ENCODE data around the gene ELL2. TPM values are rescaled to one million over a fixed set of nuclear protein-coding genes. Genes with fewer than 3 reads are reported as not detected.
A peak's percentile ranks its signal among the peaks of the same experiment; 100 is the strongest.

The ELL2 gene
- total RNA-seq, 1 experiment from 2014 or later = 27.5 TPM

GRCh38 chr5:95956021-95956899, 5.4 kb downstream of the ELL2 start:
- no peak overlapping the region for H3K4me2 ChIP-seq (ENCODE audit: insufficient read depth, insufficient read length, low read length)
- no peak overlapping the region for H3K23ac ChIP-seq (ENCODE audit: insufficient read length, low read depth, low read length)
- no peak overlapping the region for H3K4me3 Mint-ChIP-seq
- peaks cover 14% of the 10 kb centered on the region; the same call in 1 of the 2 replicates for H3K4me1 ChIP-seq (ENCODE audit: insufficient read depth, low read length)
- no peak overlapping the region for H3K56ac ChIP-seq (ENCODE audit: insufficient read length, low read depth, low read length)
- H3K18ac ChIP-seq (ENCODE audit: insufficient read length, low read depth, low read length) = no peak overlapping the region
- H2BK120ac ChIP-seq (ENCODE audit: low read depth, low read length, poor library complexity, severe bottlenecking) = no peak overlapping the region
- H2BK12ac ChIP-seq (ENCODE audit: insufficient read length, low read depth, low read length) = no peak overlapping the region
- H3K23me2 ChIP-seq (ENCODE audit: insufficient read length, low read depth, low read length, poor library complexity, severe bottlenecking) = peaks cover 10% of the 10 kb centered on the region
- H4K91ac ChIP-seq (ENCODE audit: insufficient read length, low read depth, low read length) = no peak overlapping the region
- H3K27me3 ChIP-seq (ENCODE audit: insufficient read depth, low read length) = peaks cover 5% of the 10 kb centered on the region
- no peaks in the 10 kb centered on the region for H3K9me3 ChIP-seq (ENCODE audit: control insufficient read depth, low read depth, low read length)
- peaks cover 42 to 44% of the 10 kb centered on the region in 2 experiments for H3K4me1 Mint-ChIP-seq
- H3K79me2 ChIP-seq (ENCODE audit: insufficient read depth, low read length) = no peaks in the 10 kb centered on the region; the same call in 1 of the 2 replicates
- no peak overlapping the region for H2BK5ac ChIP-seq (ENCODE audit: insufficient read length, low read length)
- no peak overlapping the region for H2AFZ ChIP-seq (ENCODE audit: low read length)
- H3K27ac ChIP-seq (ENCODE audit: insufficient read length, low read depth, low read length) = no peak overlapping the region
- H2BK20ac ChIP-seq (ENCODE audit: low read depth, low read length, poor library complexity, severe bottlenecking) = no peak overlapping the region
- peaks cover 17% of the 10 kb centered on the region for H3K27me3 Mint-ChIP-seq (ENCODE audit: low read depth)
- H2BK15ac ChIP-seq (ENCODE audit: low read depth, low read length) = no peak overlapping the region
- H2AK5ac ChIP-seq (ENCODE audit: insufficient read length, low read length) = no peak overlapping the region
- no peak overlapping the region for H3K4ac ChIP-seq (ENCODE audit: low read depth, low read length)
- no peak for DNase-seq
- TF ChIP-seq, protein P1, sequence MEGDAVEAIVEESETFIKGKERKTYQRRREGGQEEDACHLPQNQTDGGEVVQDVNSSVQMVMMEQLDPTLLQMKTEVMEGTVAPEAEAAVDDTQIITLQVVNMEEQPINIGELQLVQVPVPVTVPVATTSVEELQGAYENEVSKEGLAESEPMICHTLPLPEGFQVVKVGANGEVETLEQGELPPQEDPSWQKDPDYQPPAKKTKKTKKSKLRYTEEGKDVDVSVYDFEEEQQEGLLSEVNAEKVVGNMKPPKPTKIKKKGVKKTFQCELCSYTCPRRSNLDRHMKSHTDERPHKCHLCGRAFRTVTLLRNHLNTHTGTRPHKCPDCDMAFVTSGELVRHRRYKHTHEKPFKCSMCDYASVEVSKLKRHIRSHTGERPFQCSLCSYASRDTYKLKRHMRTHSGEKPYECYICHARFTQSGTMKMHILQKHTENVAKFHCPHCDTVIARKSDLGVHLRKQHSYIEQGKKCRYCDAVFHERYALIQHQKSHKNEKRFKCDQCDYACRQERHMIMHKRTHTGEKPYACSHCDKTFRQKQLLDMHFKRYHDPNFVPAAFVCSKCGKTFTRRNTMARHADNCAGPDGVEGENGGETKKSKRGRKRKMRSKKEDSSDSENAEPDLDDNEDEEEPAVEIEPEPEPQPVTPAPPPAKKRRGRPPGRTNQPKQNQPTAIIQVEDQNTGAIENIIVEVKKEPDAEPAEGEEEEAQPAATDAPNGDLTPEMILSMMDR (conservative IDR thresholded peaks at IDR 0.05) = no peak
- no CpG with 5 or more reads among the region's 2 CpGs for WGBS (ENCODE audit: extremely low coverage, insufficient read length, low lambda C conversion rate)
- H3K9me3 Mint-ChIP-seq = no peaks in the 10 kb centered on the region
- H3T11ph ChIP-seq (ENCODE audit: low read length) = no peak overlapping the region
- H3K27ac Mint-ChIP-seq = 0 out of 7 replicates have a peak overlapping the region, but pooled peaks of 1 of the 3 experiments have one; percentile 58
- H4K5ac ChIP-seq (ENCODE audit: insufficient read length, low read depth, low read length) = no peak overlapping the region
- peaks cover 0 to 14% (median 4%) of the 10 kb centered on the region in 3 experiments; a peak in 4 of 7 replicates for H3K36me3 Mint-ChIP-seq (ENCODE audit: insufficient read depth in 1 of 3, low read depth in 3 of 3)
- H4K8ac ChIP-seq (replicated peaks; ENCODE audit: insufficient read length, low read depth, low read length) = no peak overlapping the region
- H3K9ac ChIP-seq (ENCODE audit: extremely low read depth, insufficient read length, low read length) = no peak overlapping the region
- H4K20me1 ChIP-seq (ENCODE audit: control insufficient read depth, insufficient read depth, insufficient read length) = peaks cover 3% of the 10 kb centered on the region
- H3K14ac ChIP-seq (ENCODE audit: insufficient read depth, low read length) = no peak overlapping the region
- no peaks in the 10 kb centered on the region for H3K79me1 ChIP-seq (ENCODE audit: insufficient read depth, low read depth, low read length, poor library complexity, severe bottlenecking)
